Activated naive CD8-positive, alpha-beta T cell (primary cell): ENCODE data around the gene NOTUM.
"Not testable (repeated sequence)": the region's sequence is repeated elsewhere in the genome, so short reads cannot be mapped to it uniquely, and the experiment has no call there.

ENCODE experiments used
- H3K27ac Mint-ChIP-seq: one replicate; pipeline ENCODE4 v1.8.0; 2021; ENCODE audit warnings: mixed read lengths
- H3K27me3 Mint-ChIP-seq: one replicate; pipeline ENCODE4 v1.8.0; 2021; ENCODE audit warnings: mixed read lengths
- H3K36me3 Mint-ChIP-seq: one replicate; pipeline ENCODE4 v1.8.0; 2021; ENCODE audit warnings: mixed read lengths
- H3K4me1 Mint-ChIP-seq: one replicate; pipeline ENCODE4 v1.8.0; 2021; ENCODE audit warnings: low read depth, mixed read lengths
- H3K4me3 Mint-ChIP-seq: one replicate; pipeline ENCODE4 v1.8.0; 2021; ENCODE audit warnings: mild to moderate bottlenecking, mixed read lengths
- H3K9me3 Mint-ChIP-seq: one replicate; pipeline ENCODE4 v1.8.0; 2021; ENCODE audit warnings: low read depth, mixed read lengths

NOTUM gene

DNA sequence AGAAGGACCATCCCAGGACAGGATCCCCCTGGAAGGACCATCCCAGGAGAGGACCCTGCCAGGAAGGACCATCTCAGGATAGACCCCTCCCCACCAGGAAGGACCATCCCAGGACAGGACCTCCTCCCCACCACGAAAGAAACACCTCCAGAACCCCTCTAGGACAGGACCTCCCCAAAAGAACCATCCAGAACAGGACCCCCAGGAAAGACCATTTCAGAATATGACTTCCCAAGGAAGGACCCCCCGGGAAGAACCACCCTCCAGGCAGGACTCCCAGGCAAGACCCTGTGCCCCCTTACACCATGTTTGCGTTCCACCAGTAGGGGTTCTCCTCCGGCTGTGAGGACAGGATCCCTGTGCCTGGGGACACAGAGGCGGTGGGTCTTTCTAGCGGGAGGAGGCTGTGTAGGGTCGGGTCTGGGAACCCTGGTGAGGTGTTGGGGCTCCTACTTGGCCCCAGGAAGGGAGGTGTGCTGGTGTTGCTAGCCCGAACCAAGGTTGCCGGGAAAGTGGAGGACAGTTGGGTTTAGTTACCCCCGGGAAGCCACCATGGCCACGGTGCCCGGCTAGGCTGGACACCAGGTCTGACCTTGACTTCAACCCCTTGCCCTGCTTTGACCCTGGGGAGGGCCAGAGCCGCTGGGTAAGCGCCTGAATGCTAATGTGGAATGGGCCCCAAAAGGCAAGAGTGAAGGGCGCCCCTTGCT is 2.2 kb downstream of the NOTUM start:
- H3K36me3 Mint-ChIP-seq, result no peaks in the 10 kb centered on the region
- H3K4me1 Mint-ChIP-seq, result peaks cover 5% of the 10 kb centered on the region
- H3K4me3 Mint-ChIP-seq, result peak overlapping the region; percentile 70
- no peaks in the 10 kb centered on the region for H3K9me3 Mint-ChIP-seq
- H3K27ac Mint-ChIP-seq, result no peak overlapping the region
- peaks cover 4% of the 10 kb centered on the region for H3K27me3 Mint-ChIP-seq

DNA sequence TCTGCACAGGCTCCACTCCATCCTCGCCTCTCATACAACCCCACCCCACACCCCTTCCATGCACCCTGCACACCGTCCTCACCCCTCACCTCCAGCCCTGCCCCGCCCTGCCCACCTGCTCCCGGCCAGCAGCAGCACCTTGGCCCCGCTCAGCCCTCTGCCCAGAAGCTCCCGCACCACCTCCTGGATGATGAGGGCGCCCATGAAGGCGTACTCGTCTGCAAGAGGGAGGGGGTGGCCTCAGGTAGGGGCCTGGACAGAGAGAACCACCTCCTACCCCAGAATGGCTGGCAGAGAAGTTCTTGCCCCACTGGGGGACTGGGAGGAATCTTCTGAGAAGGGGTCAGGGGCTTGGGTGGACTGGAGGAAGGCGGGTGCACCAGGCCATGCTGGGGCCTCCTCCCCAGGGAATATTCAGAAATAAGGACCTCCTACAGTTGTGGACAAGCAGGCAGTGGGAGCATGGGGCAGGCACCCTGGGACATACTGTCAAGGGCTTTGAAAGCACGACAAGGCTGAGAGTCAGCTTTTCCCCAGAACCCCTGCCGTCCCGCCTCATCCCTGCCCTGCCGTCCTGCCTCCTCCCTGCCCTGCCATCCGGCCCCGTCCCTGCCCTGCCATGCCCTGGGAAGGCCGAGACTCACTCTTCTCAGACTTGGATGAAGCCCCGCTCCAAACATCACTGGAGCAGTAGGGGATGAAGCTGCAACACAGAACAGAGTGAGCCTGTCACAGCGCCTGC is 3.1 kb downstream of the NOTUM start:
- peaks cover 3% of the 10 kb centered on the region for H3K4me1 Mint-ChIP-seq

DNA sequence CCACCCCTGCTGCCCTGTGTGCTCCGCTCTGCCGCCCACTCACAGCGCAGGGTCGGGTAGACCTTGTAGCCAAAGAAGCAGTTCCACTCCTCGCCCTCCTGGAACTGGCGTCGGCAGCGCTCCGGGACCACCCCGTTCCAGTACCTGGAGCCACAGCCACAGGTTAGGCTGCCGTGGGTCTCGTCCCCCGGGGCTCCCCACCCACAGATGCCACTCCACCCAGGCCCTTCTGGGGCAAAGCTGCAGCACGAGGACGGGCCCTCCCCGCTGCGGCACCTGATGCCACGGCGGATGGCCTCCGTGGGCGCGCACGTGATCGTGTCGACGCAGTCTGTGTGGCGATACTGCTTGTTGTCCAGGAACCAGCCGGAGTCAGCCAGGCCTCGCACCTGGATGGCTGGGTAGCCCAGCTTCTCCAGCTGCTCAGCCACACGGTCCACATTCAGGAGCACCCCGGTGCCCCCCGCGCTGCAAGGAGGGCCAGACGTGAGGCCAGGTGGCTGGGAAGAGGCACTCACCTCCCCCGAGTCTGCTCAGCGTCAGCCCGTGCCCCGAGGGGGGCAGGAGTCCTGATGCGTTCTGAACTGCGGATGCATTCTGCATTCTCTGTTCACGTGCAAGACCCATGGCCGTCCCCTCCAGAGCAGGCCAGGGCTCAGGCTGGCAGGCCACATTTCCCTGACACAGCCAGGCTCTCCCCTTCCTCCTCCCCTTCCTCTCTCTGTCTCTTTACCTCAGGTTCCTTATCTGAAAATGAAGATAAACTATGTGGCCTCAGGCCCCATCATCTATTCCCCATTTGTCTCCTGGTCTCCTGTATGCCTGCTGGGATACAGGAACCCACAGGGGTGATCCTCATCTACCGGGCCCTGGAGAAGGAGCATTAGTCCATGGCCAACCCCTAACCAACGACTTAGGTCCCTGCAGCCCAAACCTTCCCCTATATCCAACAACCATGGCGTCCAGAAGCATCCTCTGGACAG is 4.1 kb downstream of the NOTUM start:
- Mint-ChIP-seq H3K4me3 (no peak overlapping the region), H3K4me1 (peaks cover 4% of the 10 kb centered on the region), H3K27me3 (peaks cover 3% of the 10 kb centered on the region), H3K9me3 (no peaks in the 10 kb centered on the region), H3K27ac (no peak overlapping the region), H3K36me3 (no peaks in the 10 kb centered on the region)

More for the DNA sequence above, 3.1 kb downstream of the NOTUM start:
- Mint-ChIP-seq H3K4me3 (no peak overlapping the region), H3K36me3 (no peaks in the 10 kb centered on the region), H3K27ac (no peak overlapping the region), H3K9me3 (no peaks in the 10 kb centered on the region), H3K27me3 (peaks cover 4% of the 10 kb centered on the region)

DNA sequence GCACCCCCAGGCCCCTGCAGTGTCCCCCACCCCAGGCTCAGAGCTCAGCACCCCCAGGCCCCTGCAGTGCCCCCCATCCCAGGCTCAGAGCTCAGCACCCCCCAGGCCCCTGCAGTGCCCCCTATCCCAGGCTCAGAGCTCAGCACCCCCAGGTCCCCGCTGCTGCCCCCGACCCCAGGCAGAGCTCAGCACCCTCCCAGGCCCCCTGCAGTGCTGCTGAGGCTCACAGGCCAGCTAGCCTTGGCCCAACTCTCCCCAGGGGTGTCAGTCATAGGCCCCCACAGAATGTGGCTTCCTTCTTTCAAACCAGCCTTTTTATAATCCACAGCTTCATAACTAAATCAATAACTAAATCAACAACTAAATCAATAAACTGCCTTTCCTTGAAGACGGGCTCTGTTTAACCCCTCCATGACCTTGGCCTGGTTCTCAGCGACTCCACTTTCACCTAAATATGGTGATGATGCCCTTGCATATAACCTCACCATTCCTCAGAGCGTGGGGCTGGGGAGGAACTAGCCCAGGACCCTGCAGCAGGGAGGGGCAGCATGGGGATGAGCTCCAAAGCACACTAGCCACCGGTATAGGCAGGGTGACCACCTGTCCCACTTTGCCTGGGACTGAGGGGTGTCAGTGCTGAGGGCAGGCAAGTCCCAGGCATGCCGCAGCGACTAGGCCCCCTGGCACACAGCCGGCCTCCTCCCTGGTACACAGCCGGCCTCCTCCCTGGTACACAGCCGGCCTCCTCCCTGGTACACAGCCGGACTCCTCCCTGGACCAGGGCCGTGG is 5.0 kb downstream of the NOTUM start:
- H3K27ac Mint-ChIP-seq, result no peak overlapping the region
- H3K4me1 Mint-ChIP-seq, result peaks cover 7% of the 10 kb centered on the region
- H3K4me3 Mint-ChIP-seq, result no peak overlapping the region
- no peaks in the 10 kb centered on the region for H3K9me3 Mint-ChIP-seq
- peaks cover 3% of the 10 kb centered on the region for H3K27me3 Mint-ChIP-seq
- H3K36me3 Mint-ChIP-seq, result no peaks in the 10 kb centered on the region

DNA sequence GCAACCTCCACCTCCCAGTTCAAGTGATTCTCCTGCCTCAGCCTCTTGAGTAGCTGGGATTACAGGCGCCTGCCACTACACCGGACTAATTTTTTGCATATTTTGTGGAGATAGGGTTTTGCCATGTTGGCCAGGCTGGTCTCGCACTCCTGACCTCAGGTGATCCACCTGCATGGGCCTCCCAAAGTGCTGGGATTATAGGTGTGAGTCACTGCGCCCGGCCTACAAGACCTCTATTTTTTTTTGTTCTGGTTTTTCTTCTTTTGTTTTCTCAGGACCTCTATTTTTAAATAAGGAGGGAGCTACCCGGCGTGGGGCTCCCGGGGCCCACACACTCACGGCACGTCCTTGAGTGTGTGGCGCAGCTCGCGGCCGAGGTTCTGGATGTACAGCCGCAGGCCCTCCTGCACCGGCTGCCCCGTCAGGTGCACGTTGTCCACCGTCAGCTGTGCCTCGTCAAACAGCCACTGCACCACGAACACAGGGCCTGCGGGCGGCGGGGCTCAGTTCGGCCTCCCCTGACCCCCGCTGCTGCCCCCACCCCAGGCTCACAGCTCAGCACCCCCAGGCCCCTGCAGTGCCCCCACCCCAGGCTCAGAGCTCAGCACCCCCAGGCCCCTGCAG is 5.8 kb downstream of the NOTUM start:
- Mint-ChIP-seq H3K36me3 (no peaks in the 10 kb centered on the region), H3K4me3 (no peak overlapping the region), H3K4me1 (peaks cover 9% of the 10 kb centered on the region), H3K27ac (no peak overlapping the region), H3K9me3 (no peaks in the 10 kb centered on the region), H3K27me3 (peaks cover 3% of the 10 kb centered on the region)

DNA sequence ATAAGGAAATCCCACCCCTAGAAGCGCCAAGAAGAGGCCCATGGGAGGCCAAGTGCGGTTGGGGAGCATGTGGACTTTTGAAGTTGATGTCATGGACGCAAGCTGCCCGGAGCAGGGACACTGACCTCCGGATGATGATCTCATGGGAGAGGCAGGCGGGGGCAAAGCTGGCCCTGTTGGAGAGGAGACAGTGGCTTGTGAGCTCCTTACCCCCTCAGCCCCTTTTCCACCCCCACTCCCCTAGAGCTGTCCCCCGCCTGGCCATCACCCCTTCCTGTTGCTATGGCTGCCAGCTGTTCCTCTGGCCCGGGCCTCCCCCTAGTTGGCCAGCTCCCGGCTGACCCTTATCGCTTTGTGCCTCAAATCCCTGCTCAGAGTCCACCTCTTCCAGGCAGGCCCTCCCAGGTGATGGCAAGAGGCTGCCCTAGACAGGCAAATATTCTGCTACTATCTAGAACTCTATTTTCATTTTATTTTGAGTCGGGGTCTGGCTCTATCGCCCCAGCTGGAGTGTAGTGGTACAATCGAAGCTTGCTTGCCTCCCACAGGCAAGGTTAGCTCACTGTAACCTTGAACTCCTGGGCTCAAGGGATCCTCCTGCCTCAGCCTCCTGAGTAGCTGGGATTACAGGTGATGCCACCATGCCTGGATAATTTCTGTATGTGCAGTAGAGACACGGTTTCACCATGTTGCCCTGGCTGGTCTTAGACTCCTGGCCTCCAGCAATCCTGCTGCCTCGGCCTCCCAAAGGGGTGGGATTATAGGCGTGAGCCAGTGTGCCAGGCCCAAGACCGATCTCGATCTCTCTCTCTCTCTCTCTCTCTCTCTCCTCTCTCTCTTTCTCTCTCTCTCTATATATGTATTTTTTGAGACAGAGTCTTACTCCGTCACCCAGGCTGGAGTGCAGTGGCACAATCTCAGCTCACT is 6.6 kb downstream of the NOTUM start:
- Mint-ChIP-seq H3K9me3 (no peaks in the 10 kb centered on the region), H3K27me3 (peaks cover 3% of the 10 kb centered on the region), H3K36me3 (no peaks in the 10 kb centered on the region), H3K4me3 (no peak overlapping the region), H3K4me1 (peaks cover 9% of the 10 kb centered on the region), H3K27ac (no peak overlapping the region)

DNA sequence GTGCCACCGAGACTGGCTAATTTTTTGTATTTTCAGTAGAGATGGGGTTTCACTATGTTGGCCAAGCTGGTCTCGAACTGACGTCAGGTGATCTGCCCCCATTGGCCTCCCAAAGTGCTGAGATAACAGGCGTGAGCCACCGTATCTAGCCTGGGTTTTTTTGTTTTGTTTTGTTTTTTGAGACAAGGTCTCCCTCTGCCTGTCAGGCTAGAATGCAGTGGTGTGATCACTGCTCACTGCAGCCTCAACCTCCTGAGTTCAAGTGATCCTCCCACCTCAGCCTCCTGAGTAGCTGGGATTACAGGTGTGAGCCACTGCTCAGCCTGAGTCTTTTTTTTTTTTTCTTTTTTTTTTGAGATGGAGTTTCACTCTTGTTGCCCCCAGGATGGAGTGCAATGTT is 7.5 kb downstream of the NOTUM start:
- not testable (repeated sequence) for H3K4me1 Mint-ChIP-seq, H3K36me3 Mint-ChIP-seq, H3K27me3 Mint-ChIP-seq, H3K27ac Mint-ChIP-seq, H3K4me3 Mint-ChIP-seq, H3K9me3 Mint-ChIP-seq

DNA sequence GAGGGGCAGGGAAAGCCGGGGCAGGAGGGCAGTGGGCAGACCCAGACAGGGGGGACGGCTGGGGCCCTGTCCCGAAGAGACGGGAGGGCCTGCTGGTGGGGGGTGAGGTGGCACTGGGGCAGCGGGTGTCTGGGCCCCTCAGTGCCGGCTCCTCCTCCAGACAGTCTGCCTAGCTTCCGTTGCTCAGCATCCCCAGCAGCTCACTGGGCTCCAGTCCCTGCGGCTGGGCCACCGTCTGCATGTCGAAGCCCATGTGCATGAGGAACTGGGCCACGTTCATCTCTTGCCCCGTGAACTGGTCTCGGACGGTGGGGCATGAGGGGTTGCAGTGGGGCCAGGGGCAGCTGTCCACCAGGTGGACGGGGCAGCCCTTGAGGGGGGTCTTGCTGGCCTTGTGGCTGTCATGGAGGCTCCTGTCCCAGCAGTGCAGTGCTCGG is 8.2 kb downstream of the NOTUM start:
- no peaks in the 10 kb centered on the region for H3K36me3 Mint-ChIP-seq
- H3K4me1 Mint-ChIP-seq, result peaks cover 5% of the 10 kb centered on the region
- H3K4me3 Mint-ChIP-seq, result no peak overlapping the region
- H3K9me3 Mint-ChIP-seq, result no peaks in the 10 kb centered on the region
- H3K27ac Mint-ChIP-seq, result no peak overlapping the region
- no peaks in the 10 kb centered on the region for H3K27me3 Mint-ChIP-seq

DNA sequence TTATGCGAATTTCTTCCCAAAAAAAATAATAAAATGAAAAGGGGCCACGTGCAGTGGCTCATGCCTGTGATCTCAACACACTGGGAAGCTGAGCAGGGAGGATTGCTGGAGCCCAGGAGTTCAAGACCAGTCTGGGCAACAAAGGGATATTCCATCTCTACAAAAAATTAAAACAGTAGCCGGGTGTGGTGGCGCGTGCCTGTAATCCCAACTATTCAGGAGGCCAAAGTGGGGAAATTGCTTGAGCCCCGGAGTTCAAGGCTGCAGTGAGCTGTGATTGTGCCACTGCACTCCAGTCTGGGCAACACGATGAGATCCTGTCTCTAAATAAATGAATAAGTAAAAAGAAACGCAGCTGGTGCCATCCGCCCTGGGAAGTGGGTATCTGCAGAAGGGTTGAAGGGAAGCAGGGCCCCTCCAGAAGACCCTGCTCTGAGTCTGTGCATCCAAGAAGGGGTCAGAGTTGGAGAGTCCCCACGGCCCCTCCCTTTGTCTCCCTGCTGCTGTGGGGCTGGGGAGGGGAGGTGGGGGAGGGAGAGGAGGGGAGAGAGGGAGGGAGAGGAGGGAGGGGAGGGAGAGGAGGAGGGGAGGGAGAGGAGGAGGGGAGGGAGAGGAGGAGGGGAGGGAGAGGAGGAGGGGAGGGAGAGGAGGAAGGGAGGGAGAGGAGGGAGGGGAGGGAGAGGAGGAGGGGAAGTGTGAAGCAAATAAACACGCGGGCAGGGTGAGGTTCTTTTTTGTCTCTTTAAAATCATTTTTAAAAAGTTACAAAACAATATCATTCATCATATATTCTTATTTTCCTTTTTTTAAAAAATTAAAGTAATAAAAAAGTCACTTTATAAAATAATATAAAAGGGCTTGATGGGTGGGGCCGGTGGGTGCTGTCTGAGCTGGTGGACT is 9.0 kb downstream of the NOTUM start:
- H3K27ac Mint-ChIP-seq, result no peak overlapping the region
- no peaks in the 10 kb centered on the region for H3K27me3 Mint-ChIP-seq
- no peaks in the 10 kb centered on the region for H3K9me3 Mint-ChIP-seq
- peaks cover 5% of the 10 kb centered on the region for H3K4me1 Mint-ChIP-seq
- no peaks in the 10 kb centered on the region for H3K36me3 Mint-ChIP-seq
- H3K4me3 Mint-ChIP-seq, result no peak overlapping the region

DNA sequence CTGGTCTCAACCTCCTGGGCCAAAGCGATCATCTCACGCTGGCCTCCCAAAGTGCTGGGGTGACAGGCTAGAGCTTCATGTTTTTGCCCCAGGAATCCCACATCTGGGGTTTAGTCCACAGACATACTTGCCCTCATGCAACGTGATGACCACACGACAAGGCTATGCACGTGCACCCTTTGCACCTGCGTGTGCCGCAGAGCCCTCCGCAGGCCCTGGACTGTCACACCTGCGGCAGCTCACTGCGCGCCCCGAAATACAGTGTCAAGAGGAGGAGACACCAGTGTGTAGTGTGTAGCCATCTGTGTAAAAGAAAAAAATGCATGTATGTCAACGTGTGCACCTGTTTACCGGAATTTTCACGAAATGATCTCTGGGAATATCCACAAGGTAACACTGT is 10.5 kb downstream of the NOTUM start:
- H3K4me3 Mint-ChIP-seq, result no peak overlapping the region
- peaks cover 5% of the 10 kb centered on the region for H3K4me1 Mint-ChIP-seq
- H3K27me3 Mint-ChIP-seq, result no peaks in the 10 kb centered on the region
- H3K9me3 Mint-ChIP-seq, result no peaks in the 10 kb centered on the region
- no peaks in the 10 kb centered on the region for H3K36me3 Mint-ChIP-seq
- H3K27ac Mint-ChIP-seq, result no peak overlapping the region

DNA sequence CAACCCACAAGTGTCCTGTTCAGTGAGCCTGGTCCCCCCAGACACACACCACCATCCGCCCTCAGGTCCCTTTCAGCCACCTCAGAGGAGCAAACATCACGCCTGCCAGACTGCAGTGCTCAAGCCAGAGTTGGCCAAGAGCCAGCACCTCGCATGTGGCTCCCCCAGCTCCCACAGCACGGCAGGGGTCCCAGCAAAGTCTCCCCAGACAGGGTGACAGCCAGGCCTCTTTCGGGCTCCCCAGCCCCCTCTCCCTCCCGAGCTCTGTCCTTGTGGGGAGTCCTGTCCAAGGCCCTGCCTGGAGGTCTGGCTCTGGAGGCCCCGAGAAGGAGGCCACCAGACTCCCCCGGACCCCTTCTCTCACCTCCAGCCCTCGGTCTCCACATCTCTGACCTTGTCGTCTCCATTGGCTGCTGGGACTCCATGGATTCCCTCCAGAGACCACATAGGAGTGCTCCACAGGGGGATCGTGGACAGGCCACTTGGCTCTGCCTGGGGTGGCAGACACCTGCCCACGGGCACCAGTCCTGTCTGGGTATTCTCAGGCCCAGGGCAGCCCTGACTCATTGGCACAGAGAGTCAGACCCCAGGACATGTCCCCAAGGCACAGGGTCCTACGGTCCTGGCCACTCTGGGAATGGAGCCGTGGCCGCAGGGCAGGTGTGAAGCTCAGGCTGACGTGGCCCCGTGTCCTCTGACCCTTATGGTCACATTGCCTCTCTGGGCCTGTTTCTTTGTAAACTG is 12.2 kb downstream of the NOTUM start:
- Mint-ChIP-seq H3K27me3 (no peaks in the 10 kb centered on the region), H3K9me3 (no peaks in the 10 kb centered on the region), H3K36me3 (no peaks in the 10 kb centered on the region)

DNA sequence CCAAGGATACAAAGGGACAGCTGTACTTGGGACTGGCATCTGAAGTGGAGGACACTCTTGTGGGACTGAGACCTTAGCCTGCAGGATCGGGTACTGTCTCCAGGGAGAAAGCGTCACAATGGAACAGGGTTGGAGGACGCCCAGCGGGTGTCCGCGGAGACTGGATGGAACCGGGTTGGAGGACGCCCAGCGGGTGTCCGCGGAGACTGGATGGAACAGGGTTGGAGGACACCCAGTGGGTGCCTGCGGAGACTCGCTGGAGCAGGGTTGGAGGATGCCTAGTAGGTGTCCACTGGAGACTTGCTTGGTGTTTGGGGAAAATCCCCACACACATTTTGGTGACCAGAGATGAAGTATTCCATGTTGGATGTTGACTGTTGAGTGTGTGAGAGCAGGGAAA is 13.8 kb downstream of the NOTUM start, which contains the start of gene MYADML2:
MYADML2 (minus strand) TSS at position 45 of the 400 bp plus-strand sequence. CDS start 5,492 bp downstream, outside the sequence.
- no peak within 1 kb of the TSS for H3K27ac Mint-ChIP-seq
- H3K4me1 Mint-ChIP-seq, result peaks cover 5% of the 10 kb centered on the region
- no peak within 1 kb of the TSS for H3K4me3 Mint-ChIP-seq
- no peaks in the 10 kb centered on the region for H3K36me3 Mint-ChIP-seq
- H3K9me3 Mint-ChIP-seq, result no peaks in the 10 kb centered on the region
- H3K27me3 Mint-ChIP-seq, result no peaks in the 10 kb centered on the region

More for the DNA sequence above, 12.2 kb downstream of the NOTUM start:
- peaks cover 5% of the 10 kb centered on the region for H3K4me1 Mint-ChIP-seq
- H3K27ac Mint-ChIP-seq, result no peak overlapping the region
- no peak overlapping the region for H3K4me3 Mint-ChIP-seq
